ENCODE data around the gene SP140.
A peak's percentile ranks its signal among the peaks of the same experiment; 100 is the strongest.

SP140 gene

DNA sequence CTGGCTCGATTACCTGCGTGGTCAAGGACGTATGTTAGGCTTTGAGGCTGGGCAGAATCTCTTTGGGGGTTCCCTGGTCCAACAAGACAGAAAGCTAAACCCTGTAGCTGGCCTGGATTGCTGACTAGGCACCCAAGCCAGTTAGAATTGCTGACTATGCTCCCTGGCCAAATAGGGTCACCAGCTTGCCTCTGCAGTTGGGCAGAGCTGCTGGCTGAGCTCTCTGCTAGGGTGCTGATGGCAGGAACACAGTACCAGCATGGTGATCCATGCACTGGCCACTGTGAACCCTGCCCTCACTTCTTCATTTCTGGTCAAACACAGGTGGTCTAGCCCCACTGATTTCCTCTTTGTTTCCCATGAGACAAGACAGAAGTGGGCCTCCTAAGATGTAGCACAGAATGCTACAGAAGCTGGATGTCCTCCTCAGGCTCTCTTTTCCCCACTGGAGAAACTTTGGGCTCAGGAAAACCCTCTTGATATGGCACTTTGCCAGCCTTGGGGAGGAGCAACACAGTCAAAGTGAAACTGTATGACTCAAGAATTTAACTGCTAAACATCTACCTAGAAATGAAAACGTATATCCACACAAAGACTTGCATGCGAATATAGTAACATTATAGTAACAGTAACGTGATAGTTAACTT lies 122.2 kb downstream of the SP140 start:
- no peak overlapping the region for H3K4me3 ChIP-seq (ENCODE audit: low read depth, low read length)
- DNase-seq (ENCODE audit: low read depth): no peak

DNA sequence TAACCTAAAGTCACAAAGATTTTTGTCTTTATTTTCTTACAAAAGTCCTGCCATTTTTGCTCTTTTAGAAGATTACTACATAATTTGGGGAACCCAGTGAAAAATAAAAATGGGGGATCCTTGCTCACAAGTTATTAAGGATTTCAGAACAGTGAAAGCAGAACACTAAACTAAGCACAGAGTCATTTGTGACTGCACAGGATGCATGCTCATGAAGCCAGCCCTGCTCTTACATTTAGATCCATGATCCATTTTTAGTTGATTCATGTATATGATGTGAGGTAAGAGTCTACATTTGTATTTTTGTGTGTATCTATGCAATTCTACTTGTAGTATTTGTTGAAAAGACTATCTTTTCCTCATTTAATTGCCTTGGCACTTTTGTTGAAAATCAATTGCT lies 123.3 kb downstream of the SP140 start:
- no peak overlapping the region for H3K4me3 ChIP-seq (ENCODE audit: low read depth, low read length)
- DNase-seq (ENCODE audit: low read depth): no peak

DNA sequence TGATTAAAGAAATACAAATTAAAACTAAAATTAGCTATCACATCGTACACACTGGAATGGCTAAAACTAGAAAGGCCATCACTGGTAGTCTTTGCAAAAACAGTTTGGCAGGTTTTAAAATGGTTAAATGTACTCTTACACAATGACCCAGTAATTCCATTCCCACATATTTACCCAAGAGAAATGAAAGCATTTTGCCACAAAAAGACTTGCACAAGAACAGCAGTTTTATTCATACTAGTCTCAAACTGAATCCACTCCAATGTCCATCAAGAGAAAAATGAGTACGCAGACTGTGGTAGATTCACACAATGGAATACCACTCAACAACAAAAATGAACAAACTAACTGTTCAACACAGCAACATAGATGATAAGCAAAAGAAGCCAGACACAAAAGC lies 130.5 kb downstream of the SP140 start:
- no peak overlapping the region for H3K4me3 ChIP-seq (ENCODE audit: low read depth, low read length)
- peak; percentile 13 for DNase-seq (ENCODE audit: low read depth)

DNA sequence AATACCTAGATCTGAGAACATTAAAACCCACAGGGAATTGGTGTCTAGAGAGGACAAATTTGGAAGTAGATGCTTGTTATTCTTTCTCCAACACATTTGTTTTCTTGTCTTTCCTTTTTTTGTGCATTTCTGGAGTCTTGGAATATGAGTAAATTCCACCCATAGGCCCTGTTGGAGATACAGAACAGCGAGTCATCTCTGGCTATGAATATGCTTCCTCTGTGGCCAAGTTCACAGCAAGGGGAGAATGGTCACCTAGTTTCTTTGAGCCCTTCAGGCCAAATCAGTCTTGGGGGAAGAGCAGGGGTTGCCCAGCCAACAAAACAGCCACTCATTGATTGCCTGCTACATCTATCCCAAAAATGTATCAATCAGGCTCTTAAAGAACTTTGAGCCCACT lies 132.8 kb downstream of the SP140 start:
- H3K4me3 ChIP-seq (ENCODE audit: low read depth, low read length): no peak overlapping the region
- DNase-seq (ENCODE audit: low read depth): peak; percentile 10

DNA sequence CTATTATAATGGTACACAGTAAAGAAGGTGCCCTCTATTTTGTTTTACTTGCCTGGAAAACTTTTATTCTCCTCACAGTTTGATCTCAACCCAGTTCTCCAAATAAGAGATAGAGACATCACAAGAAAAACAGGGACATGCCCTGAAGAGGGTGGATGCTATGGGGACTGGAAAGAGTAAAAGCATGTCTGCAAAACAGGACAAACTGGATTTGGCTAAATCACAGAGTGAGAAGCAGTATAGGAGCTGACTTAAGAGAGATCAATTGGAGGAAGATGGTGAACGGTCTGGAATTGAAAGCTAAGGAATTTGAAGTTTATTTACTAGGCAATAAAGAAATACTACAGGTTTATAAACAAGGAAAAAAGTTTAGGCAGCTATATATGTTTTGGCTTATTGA lies 134.5 kb downstream of the SP140 start:
- H3K4me3 ChIP-seq (ENCODE audit: low read depth, low read length): no peak overlapping the region
- no peak for DNase-seq (ENCODE audit: low read depth)

DNA sequence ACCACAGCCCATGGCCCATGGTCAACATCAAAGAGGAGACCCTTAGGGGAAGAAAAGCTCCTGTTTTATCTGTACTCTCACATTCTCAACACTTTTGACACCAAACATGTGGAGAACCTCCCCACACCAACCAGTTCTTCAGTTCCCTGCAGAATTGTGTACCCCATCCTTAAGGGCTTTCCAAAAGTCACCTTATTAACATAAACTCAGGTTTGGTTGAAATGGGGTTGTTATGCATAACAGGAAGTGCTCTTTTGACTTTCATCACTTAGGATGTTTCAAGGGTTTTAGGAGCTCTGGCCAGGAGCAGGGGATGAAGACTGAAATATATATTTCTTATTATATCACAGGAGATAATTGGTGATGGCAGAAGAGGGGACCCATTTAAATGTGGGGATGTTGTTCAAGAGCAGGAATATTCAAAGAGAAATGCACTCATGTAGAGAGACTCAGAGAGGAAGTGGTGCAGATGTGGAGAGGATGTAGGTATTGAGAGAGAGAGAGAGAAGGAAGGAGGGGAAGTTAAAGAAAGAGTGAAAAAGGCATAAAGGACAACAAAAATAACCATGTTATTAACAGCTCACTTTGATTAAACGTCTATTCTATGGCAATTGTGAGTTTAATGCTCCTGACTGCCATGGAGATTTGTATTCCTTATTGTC lies 136.6 kb downstream of the SP140 start:
- DNase-seq (ENCODE audit: low read depth): no peak
- no peak overlapping the region for H3K4me3 ChIP-seq (ENCODE audit: low read depth, low read length)

All from skeletal muscle cell (primary cell).